CD4-positive, alpha-beta T cell (primary cell): ENCODE measurements around the gene TOMM70. TPM values are rescaled to one million over a fixed set of nuclear protein-coding genes. Genes with fewer than 3 reads are reported as not detected.

ENCODE experiments used
- ATAC-seq: fragments of 200-7000 bp; cut with Tn5 transposase; one replicate; pipeline ENCODE4 v1.10.0; 2022; ENCODE audit warnings: mild to moderate bottlenecking; ENCODE audit not compliant: poor library complexity
- CTCF ChIA-PET: fragments of 350-600 bp; sonication (Branson Sonifier 250); formaldehyde crosslinking; loops from one replicate; lab custom pipeline; 2021; ENCODE audit warnings: antibody characterized with exemption, inconsistent platforms; lab: Charles Lee
- POLR2A ChIA-PET: fragments of 350-600 bp; sonication (Branson Sonifier 250); formaldehyde crosslinking; loops from one replicate; lab custom pipeline; 2021; ENCODE audit warnings: antibody characterized with exemption, inconsistent platforms; lab: Charles Lee
- DNase-seq, 14 experiments: peaks; one replicate each; pipeline ENCODE4 v3.0.0-alpha.2; 2013 to 2020; ENCODE audit warnings: mixed read lengths in 2 of 14
- H3K27ac ChIP-seq, 2 donors: one replicate each; pipeline versions ENCODE4 v1.5.1 to v1.7.0; 2013; ENCODE audit warnings: low read length in 2 of 2, low read depth in 1 of 2, mild to moderate bottlenecking in 1 of 2
- H3K27me3 ChIP-seq, 2 experiments: 1 replicate in 1 of 2; 2 replicates in 1 of 2; pipeline versions ENCODE4 v1.6.1 to v1.7.0; 2013; ENCODE audit warnings: low read length in 2 of 2, control low read depth in 1 of 2, mild to moderate bottlenecking in 1 of 2, moderate library complexity in 1 of 2; ENCODE audit not compliant: insufficient read depth in 2 of 2, control insufficient read depth in 1 of 2
- H3K36me3 ChIP-seq: one replicate; pipeline ENCODE4 v1.6.1; 2013; ENCODE audit warnings: low read length, control low read depth; ENCODE audit not compliant: insufficient read depth
- H3K4me1 ChIP-seq: one replicate; pipeline ENCODE4 v1.6.1; 2013; ENCODE audit warnings: low read length, control low read depth; ENCODE audit not compliant: insufficient read depth
- H3K4me3 ChIP-seq: one replicate; pipeline ENCODE4 v1.5.1; 2013; ENCODE audit warnings: mild to moderate bottlenecking, low read length, moderate library complexity
- H3K9me3 ChIP-seq, 2 experiments: 1 replicate in 1 of 2; 2 replicates in 1 of 2; pipeline versions ENCODE4 v1.6.1 to v1.7.0; 2013; ENCODE audit warnings: low read length in 2 of 2, mild to moderate bottlenecking in 2 of 2, control low read depth in 1 of 2, moderate library complexity in 1 of 2; ENCODE audit not compliant: control insufficient read depth in 1 of 2, insufficient read depth in 1 of 2
- H3K27ac Mint-ChIP-seq: one replicate; pipeline ENCODE4 v1.8.0; 2020; ENCODE audit warnings: mixed read lengths
- H3K27me3 Mint-ChIP-seq: one replicate; pipeline ENCODE4 v1.8.0; 2021; ENCODE audit warnings: mixed read lengths
- H3K36me3 Mint-ChIP-seq: one replicate; pipeline ENCODE4 v1.8.0; 2021; ENCODE audit warnings: low read depth, mixed read lengths
- H3K4me1 Mint-ChIP-seq: one replicate; pipeline ENCODE4 v1.8.0; 2021; ENCODE audit warnings: low read depth, mixed read lengths
- H3K4me3 Mint-ChIP-seq: one replicate; pipeline ENCODE4 v1.8.0; 2020; ENCODE audit warnings: mild to moderate bottlenecking, mixed read lengths
- H3K9me3 Mint-ChIP-seq: one replicate; pipeline ENCODE4 v1.8.0; 2020; ENCODE audit warnings: mixed read lengths
- intact Hi-C, 2 experiments: fragments of 100-400 bp; cut with DNase I in 1 of 2; cut with micrococcal nuclease in 1 of 2; formaldehyde crosslinking; loops; one replicate each; pipeline versions ENCODE4 v1.15.1 to v1.9.0; 2023 to 2025; cut with DNase I, micrococcal nuclease
- total RNA-seq, 174 experiments: library from RNA in 2 of 174; stranded (reverse) in 2 of 174; gene quantifications; one replicate each; pipeline ENCODE4 v1.2.3 and lab custom pipeline; 2021 to 2026
- TF ChIP-seq, protein P1 (sequence below): fragments of 200-600 bp; IDR thresholded peaks from one replicate; pipeline ENCODE4 v1.8.0; 2022; ENCODE audit warnings: antibody characterized with exemption, mild to moderate bottlenecking

Gene TOMM70
- total RNA-seq, 2 experiments from 2014 or later, result 20.9 to 21.6 TPM

- Mint-ChIP-seq H3K4me1 (no peaks in the 10 kb centered on the region), H3K27me3 (no peaks in the 10 kb centered on the region), H3K4me3 (no peak overlapping the region), H3K36me3 (peaks cover 94% of the 10 kb centered on the region), H3K9me3 (no peaks in the 10 kb centered on the region), H3K27ac (no peak overlapping the region)
- ATAC-seq (no peak), DNase-seq (no peak)
- H3K36me3 ChIP-seq, result peaks cover 69% of the 10 kb centered on the region
- H3K4me3 ChIP-seq, result no peak overlapping the region
- no peaks in the 10 kb centered on the region for H3K9me3 ChIP-seq
- no peaks in the 10 kb centered on the region for H3K4me1 ChIP-seq
- ChIA-PET POLR2A (no interaction called here), CTCF (no interaction called here)
- no peaks in the 10 kb centered on the region for H3K27me3 ChIP-seq
- no peak overlapping the region for H3K27ac ChIP-seq
- TF ChIP-seq, protein P1, sequence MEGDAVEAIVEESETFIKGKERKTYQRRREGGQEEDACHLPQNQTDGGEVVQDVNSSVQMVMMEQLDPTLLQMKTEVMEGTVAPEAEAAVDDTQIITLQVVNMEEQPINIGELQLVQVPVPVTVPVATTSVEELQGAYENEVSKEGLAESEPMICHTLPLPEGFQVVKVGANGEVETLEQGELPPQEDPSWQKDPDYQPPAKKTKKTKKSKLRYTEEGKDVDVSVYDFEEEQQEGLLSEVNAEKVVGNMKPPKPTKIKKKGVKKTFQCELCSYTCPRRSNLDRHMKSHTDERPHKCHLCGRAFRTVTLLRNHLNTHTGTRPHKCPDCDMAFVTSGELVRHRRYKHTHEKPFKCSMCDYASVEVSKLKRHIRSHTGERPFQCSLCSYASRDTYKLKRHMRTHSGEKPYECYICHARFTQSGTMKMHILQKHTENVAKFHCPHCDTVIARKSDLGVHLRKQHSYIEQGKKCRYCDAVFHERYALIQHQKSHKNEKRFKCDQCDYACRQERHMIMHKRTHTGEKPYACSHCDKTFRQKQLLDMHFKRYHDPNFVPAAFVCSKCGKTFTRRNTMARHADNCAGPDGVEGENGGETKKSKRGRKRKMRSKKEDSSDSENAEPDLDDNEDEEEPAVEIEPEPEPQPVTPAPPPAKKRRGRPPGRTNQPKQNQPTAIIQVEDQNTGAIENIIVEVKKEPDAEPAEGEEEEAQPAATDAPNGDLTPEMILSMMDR, result no peak
- intact Hi-C loops, result no loop called here
Measured at GRCh38 chr3:100366424-100366823, 34.5 kb downstream of the TOMM70 start.

- Mint-ChIP-seq H3K4me3 (no peak overlapping the region), H3K4me1 (no peaks in the 10 kb centered on the region), H3K27ac (no peak overlapping the region), H3K9me3 (no peaks in the 10 kb centered on the region), H3K36me3 (peaks cover 88% of the 10 kb centered on the region), H3K27me3 (no peaks in the 10 kb centered on the region)
- H3K27ac ChIP-seq, result no peak overlapping the region
- intact Hi-C loops, result no loop called here
- H3K27me3 ChIP-seq, result no peaks in the 10 kb centered on the region
- H3K4me3 ChIP-seq, result no peak overlapping the region
- peaks cover 58% of the 10 kb centered on the region for H3K36me3 ChIP-seq
- ATAC-seq (no peak), DNase-seq (no peak)
- ChIA-PET CTCF (no interaction called here), POLR2A (interaction anchor here (0.9 kb wide), 1 partner anchor 11 kb away, joined by 4 read pairs; no protein-coding TSS in a partner anchor)
- TF ChIP-seq, protein P1, result no peak
- no peaks in the 10 kb centered on the region for H3K4me1 ChIP-seq
- no peaks in the 10 kb centered on the region for H3K9me3 ChIP-seq
Measured at GRCh38 chr3:100364421-100364820, 36.5 kb downstream of the TOMM70 start.

DNA sequence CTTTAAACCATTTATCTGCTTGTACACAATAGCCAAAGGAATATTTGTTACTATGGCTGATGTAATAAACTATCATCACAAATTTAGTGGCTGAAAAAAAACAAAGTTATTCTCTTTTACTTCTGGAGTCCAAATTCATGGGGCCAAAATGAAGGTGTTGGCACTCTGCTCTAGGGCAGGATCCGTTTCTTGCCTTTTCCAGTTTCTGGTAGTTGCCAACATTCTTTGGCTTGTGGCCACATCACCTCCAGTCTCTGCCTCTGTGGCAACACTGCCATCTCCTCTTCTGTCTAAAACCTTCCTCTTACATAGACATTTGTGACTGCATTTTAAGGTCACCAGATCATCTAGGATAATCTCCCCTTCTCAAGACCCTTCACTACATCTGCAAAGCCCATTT lies 39.0 kb downstream of the TOMM70 start:
- Histone ChIP-seq H3K9me3 (no peaks in the 10 kb centered on the region), H3K27ac (no peak overlapping the region), H3K36me3 (peaks cover 41% of the 10 kb centered on the region), H3K4me3 (no peak overlapping the region), H3K4me1 (no peaks in the 10 kb centered on the region), H3K27me3 (no peaks in the 10 kb centered on the region)
- Mint-ChIP-seq H3K27me3 (no peaks in the 10 kb centered on the region), H3K4me3 (no peak overlapping the region), H3K4me1 (no peaks in the 10 kb centered on the region), H3K27ac (no peak overlapping the region), H3K9me3 (no peaks in the 10 kb centered on the region), H3K36me3 (peaks cover 82% of the 10 kb centered on the region)
- POLR2A ChIA-PET, result no interaction called here
- no peak for ATAC-seq
- no peak for DNase-seq
- CTCF ChIA-PET, result no interaction called here
- intact Hi-C loops, result no loop called here
- TF ChIP-seq, protein P1, result no peak
